Dermis microvascular lymphatic vessel endothelial cell (primary cell): ENCODE measurements around the gene RTL9. TPM values are rescaled to one million over a fixed set of nuclear protein-coding genes. Genes with fewer than 3 reads are reported as not detected.
"Not testable (repeated sequence)": the region's sequence is repeated elsewhere in the genome, so short reads cannot be mapped to it uniquely, and the experiment has no call there.

Experiments used
- DNase-seq, 2 donors: peaks; one replicate each; pipeline versions ENCODE4 v3.0.0 to v3.0.0-alpha.2; 2010; ENCODE audit warnings: low read depth in 2 of 2
- total RNA-seq: library from RNA; depleted of rRNA; stranded (reverse); fragments of >200 nt; gene quantifications from 2 replicates; pipeline ENCODE4 v1.2.1, GENCODE V29; 2014

The RTL9 gene
- total RNA-seq, 1 donor from 2014 or later: not detected

GRCh38 chrX:110404376-110404775, 45.7 kb downstream of the RTL9 start:
- DNase-seq: no peak

- not testable (repeated sequence) for DNase-seq
These were observed 47.6 kb downstream of the RTL9 start for GRCh38 chrX:110406250-110406649.

DNA sequence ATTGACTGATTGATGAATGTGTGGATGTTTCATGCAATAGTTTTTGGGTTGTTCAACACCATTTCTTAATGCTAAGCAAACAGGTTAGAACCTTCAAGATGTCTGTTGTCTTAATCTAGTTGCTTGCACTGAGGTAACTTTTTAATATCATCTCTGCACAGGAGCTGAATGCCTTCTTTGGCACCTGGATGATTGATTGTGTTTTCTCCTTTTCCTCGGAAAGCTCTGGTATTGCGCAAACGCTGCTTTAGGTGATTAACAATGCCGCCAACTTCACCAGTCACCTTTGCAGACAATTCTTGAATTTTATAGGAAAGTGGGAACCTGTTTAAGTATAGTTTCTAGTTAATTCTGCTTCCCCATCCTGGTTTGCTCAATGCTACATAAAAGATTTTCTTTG, 48.2 kb downstream of the RTL9 start:
- DNase-seq: no peak

- peak; percentile 36 to 46 for DNase-seq
These were observed 49.4 kb downstream of the RTL9 start for GRCh38 chrX:110407910-110408545.

Other genes starting within 250 kb of the RTL9 start
- gene AMMECR1, start 40.8 kb upstream of the RTL9 start, total RNA-seq: 4.2 and 4.7 TPM in 2 replicates